Measurements from ENCODE around the gene S100A14. TPM values are rescaled to one million over a fixed set of nuclear protein-coding genes. Genes with fewer than 3 reads are reported as not detected.

S100A14 gene
- total and polyA plus RNA-seq, 4 donors = 1.7 to 4.4 (median 3.3) TPM

DNA sequence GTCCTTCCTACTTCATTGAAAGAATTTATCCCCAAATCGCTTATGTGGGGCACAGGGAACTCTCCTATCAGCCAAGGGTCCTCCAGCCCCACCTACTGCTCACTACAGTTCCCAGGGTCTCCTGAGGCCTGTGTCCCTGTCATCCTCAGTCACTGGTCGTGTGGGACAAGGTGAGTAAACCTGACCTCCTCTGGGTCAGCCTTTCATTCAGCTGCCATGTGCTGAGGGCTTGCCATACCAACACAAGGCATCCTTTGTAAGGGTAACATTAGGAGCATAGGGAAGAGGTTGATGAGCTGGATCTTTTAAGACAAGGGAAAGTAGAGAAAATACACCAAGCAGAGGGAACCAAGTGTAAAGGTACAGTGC, 31.2 kb upstream of the S100A14 start:
- Histone ChIP-seq H3K4me1 (ENCODE audit: control insufficient read depth in 4 of 4, insufficient read depth in 4 of 4, low read length in 3 of 4) (peaks cover 0 to 36% (median 23%) of the 10 kb centered on the region in 4 donors), H3K36me3 (ENCODE audit: control insufficient read depth in 4 of 4, insufficient read depth in 3 of 4, low read depth in 1 of 4, low read length in 3 of 4) (peaks cover 8 to 27% (median 22%) of the 10 kb centered on the region in 4 donors), H3K9ac (ENCODE audit: low read depth in 1 of 2, low read length in 2 of 2) (no peak overlapping the region), H3K4me3 (ENCODE audit: low read depth in 1 of 3, low read length in 3 of 3) (no peak overlapping the region), H3K27ac (ENCODE audit: low read depth in 1 of 2, low read length in 2 of 2) (no peak overlapping the region), H3K27me3 (ENCODE audit: control insufficient read depth in 4 of 4, insufficient read depth in 4 of 4, low read length in 3 of 4) (no peaks in the 10 kb centered on the region), H3K9me3 (ENCODE audit: control insufficient read depth in 4 of 4, low read length in 3 of 4) (no peaks in the 10 kb centered on the region)
- TF ChIP-seq RXRA (IDR thresholded peaks at IDR 0.05) (no peak), SP1 (IDR thresholded peaks at IDR 0.05) (no peak), RAD21 (IDR thresholded peaks at IDR 0.05) (no peak), YY1 (IDR thresholded peaks at IDR 0.05) (no peak), HNF4A (conservative IDR thresholded peaks at IDR 0.05) (no peak), TAF1 (conservative IDR thresholded peaks at IDR 0.05) (no peak), GABPA (IDR thresholded peaks at IDR 0.05 in 1 of 2, conservative IDR thresholded peaks at IDR 0.05 in 1 of 2) (no peak), NR2F2 (IDR thresholded peaks at IDR 0.05) (no peak), FOXA2 (IDR thresholded peaks at IDR 0.05) (no peak), JUND (IDR thresholded peaks at IDR 0.05) (no peak), EGR1 (IDR thresholded peaks at IDR 0.05; ENCODE audit: low read depth in 2 of 2) (no peak), FOXA1 (IDR thresholded peaks at IDR 0.05) (no peak), HNF4G (IDR thresholded peaks at IDR 0.05) (no peak)
- TF ChIP-seq, protein P1, sequence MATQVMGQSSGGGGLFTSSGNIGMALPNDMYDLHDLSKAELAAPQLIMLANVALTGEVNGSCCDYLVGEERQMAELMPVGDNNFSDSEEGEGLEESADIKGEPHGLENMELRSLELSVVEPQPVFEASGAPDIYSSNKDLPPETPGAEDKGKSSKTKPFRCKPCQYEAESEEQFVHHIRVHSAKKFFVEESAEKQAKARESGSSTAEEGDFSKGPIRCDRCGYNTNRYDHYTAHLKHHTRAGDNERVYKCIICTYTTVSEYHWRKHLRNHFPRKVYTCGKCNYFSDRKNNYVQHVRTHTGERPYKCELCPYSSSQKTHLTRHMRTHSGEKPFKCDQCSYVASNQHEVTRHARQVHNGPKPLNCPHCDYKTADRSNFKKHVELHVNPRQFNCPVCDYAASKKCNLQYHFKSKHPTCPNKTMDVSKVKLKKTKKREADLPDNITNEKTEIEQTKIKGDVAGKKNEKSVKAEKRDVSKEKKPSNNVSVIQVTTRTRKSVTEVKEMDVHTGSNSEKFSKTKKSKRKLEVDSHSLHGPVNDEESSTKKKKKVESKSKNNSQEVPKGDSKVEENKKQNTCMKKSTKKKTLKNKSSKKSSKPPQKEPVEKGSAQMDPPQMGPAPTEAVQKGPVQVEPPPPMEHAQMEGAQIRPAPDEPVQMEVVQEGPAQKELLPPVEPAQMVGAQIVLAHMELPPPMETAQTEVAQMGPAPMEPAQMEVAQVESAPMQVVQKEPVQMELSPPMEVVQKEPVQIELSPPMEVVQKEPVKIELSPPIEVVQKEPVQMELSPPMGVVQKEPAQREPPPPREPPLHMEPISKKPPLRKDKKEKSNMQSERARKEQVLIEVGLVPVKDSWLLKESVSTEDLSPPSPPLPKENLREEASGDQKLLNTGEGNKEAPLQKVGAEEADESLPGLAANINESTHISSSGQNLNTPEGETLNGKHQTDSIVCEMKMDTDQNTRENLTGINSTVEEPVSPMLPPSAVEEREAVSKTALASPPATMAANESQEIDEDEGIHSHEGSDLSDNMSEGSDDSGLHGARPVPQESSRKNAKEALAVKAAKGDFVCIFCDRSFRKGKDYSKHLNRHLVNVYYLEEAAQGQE (IDR thresholded peaks at IDR 0.05) = no peak
- TF ChIP-seq, protein P2, sequence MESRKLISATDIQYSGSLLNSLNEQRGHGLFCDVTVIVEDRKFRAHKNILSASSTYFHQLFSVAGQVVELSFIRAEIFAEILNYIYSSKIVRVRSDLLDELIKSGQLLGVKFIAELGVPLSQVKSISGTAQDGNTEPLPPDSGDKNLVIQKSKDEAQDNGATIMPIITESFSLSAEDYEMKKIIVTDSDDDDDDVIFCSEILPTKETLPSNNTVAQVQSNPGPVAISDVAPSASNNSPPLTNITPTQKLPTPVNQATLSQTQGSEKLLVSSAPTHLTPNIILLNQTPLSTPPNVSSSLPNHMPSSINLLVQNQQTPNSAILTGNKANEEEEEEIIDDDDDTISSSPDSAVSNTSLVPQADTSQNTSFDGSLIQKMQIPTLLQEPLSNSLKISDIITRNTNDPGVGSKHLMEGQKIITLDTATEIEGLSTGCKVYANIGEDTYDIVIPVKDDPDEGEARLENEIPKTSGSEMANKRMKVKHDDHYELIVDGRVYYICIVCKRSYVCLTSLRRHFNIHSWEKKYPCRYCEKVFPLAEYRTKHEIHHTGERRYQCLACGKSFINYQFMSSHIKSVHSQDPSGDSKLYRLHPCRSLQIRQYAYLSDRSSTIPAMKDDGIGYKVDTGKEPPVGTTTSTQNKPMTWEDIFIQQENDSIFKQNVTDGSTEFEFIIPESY (IDR thresholded peaks at IDR 0.05) = no peak
- TF ChIP-seq, protein P3, sequence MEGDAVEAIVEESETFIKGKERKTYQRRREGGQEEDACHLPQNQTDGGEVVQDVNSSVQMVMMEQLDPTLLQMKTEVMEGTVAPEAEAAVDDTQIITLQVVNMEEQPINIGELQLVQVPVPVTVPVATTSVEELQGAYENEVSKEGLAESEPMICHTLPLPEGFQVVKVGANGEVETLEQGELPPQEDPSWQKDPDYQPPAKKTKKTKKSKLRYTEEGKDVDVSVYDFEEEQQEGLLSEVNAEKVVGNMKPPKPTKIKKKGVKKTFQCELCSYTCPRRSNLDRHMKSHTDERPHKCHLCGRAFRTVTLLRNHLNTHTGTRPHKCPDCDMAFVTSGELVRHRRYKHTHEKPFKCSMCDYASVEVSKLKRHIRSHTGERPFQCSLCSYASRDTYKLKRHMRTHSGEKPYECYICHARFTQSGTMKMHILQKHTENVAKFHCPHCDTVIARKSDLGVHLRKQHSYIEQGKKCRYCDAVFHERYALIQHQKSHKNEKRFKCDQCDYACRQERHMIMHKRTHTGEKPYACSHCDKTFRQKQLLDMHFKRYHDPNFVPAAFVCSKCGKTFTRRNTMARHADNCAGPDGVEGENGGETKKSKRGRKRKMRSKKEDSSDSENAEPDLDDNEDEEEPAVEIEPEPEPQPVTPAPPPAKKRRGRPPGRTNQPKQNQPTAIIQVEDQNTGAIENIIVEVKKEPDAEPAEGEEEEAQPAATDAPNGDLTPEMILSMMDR (IDR thresholded peaks at IDR 0.05; ENCODE audit: low read depth, low read length, missing input control) = no peak
- TF ChIP-seq, protein P4, sequence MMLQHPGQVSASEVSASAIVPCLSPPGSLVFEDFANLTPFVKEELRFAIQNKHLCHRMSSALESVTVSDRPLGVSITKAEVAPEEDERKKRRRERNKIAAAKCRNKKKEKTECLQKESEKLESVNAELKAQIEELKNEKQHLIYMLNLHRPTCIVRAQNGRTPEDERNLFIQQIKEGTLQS (IDR thresholded peaks at IDR 0.05) = no peak
- TF ChIP-seq, protein P5, sequence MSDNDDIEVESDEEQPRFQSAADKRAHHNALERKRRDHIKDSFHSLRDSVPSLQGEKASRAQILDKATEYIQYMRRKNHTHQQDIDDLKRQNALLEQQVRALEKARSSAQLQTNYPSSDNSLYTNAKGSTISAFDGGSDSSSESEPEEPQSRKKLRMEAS (IDR thresholded peaks at IDR 0.05) = no peak
- WGBS = 61% methylated on average over 2 of the region's 2 CpGs
- no peak for DNase-seq (ENCODE audit: low spot score)
